ENCODE results near the gene ESRRG.

ESRRG gene

GRCh38 chr1:216722821-216723220 lies 408 bp downstream of the ESRRG start:
- Histone ChIP-seq H2AFZ (ENCODE audit: low read length) (no peak overlapping the region), H3K9ac (ENCODE audit: low read length) (no peak overlapping the region), H3K9me3 (ENCODE audit: low read length) (no peaks in the 10 kb centered on the region), H3K4me1 (ENCODE audit: insufficient read depth, low read length, severe bottlenecking) (no peaks in the 10 kb centered on the region), H3K4me3 (ENCODE audit: low read depth, low read length, poor library complexity, severe bottlenecking) (no peak overlapping the region), H3K27ac (ENCODE audit: low read depth, low read length, poor library complexity, severe bottlenecking) (no peak overlapping the region), H3K79me2 (ENCODE audit: insufficient read depth, low read length) (no peaks in the 10 kb centered on the region), H3K4me2 (ENCODE audit: low read length) (no peak overlapping the region), H3K27me3 (ENCODE audit: insufficient read depth, low read length) (no peaks in the 10 kb centered on the region), H4K20me1 (ENCODE audit: insufficient read depth, low read length) (no peaks in the 10 kb centered on the region), H3K36me3 (ENCODE audit: insufficient read depth, low read length) (no peaks in the 10 kb centered on the region), H3F3A (ENCODE audit: insufficient read depth, low read length) (no peaks in the 10 kb centered on the region), H3K9me2 (ENCODE audit: low read depth, low read length) (no peaks in the 10 kb centered on the region)
- TF ChIP-seq EZH2 (IDR thresholded peaks at IDR 0.05; ENCODE audit: borderline replicate concordance, low read length): no peak
- TF ChIP-seq CTCF (IDR thresholded peaks at IDR 0.05; ENCODE audit: low read length): no peak

GRCh38 chr1:216721863-216722262 lies 1.4 kb downstream of the ESRRG start:
- no peaks in the 10 kb centered on the region for H3K9me2 ChIP-seq (ENCODE audit: low read depth, low read length)
- TF ChIP-seq CTCF (IDR thresholded peaks at IDR 0.05; ENCODE audit: low read length) (no peak), EZH2 (IDR thresholded peaks at IDR 0.05; ENCODE audit: borderline replicate concordance, low read length) (no peak)
- H3K27ac ChIP-seq (ENCODE audit: low read depth, low read length, poor library complexity, severe bottlenecking): no peak overlapping the region

GRCh38 chr1:216721062-216721461 lies 2.2 kb downstream of the ESRRG start:
- Histone ChIP-seq H2AFZ (ENCODE audit: low read length) (no peak overlapping the region), H3K36me3 (ENCODE audit: insufficient read depth, low read length) (no peaks in the 10 kb centered on the region), H3K4me2 (ENCODE audit: low read length) (no peak overlapping the region), H3K27ac (ENCODE audit: low read depth, low read length, poor library complexity, severe bottlenecking) (no peak overlapping the region), H3K9ac (ENCODE audit: low read length) (no peak overlapping the region), H3K4me3 (ENCODE audit: low read depth, low read length, poor library complexity, severe bottlenecking) (no peak overlapping the region), H3K9me2 (ENCODE audit: low read depth, low read length) (no peaks in the 10 kb centered on the region), H4K20me1 (ENCODE audit: insufficient read depth, low read length) (no peaks in the 10 kb centered on the region), H3K27me3 (ENCODE audit: insufficient read depth, low read length) (no peaks in the 10 kb centered on the region), H3K9me3 (ENCODE audit: low read length) (no peaks in the 10 kb centered on the region), H3F3A (ENCODE audit: insufficient read depth, low read length) (no peaks in the 10 kb centered on the region), H3K4me1 (ENCODE audit: insufficient read depth, low read length, severe bottlenecking) (no peaks in the 10 kb centered on the region), H3K79me2 (ENCODE audit: insufficient read depth, low read length) (no peaks in the 10 kb centered on the region)
- no peak for TF ChIP-seq EZH2 (IDR thresholded peaks at IDR 0.05; ENCODE audit: borderline replicate concordance, low read length)
- TF ChIP-seq CTCF (IDR thresholded peaks at IDR 0.05; ENCODE audit: low read length): no peak

More at GRCh38 chr1:216721863-216722262, 1.4 kb downstream of the ESRRG start:
- Histone ChIP-seq H3K4me3 (ENCODE audit: low read depth, low read length, poor library complexity, severe bottlenecking) (no peak overlapping the region), H3F3A (ENCODE audit: insufficient read depth, low read length) (no peaks in the 10 kb centered on the region), H3K4me2 (ENCODE audit: low read length) (no peak overlapping the region), H4K20me1 (ENCODE audit: insufficient read depth, low read length) (no peaks in the 10 kb centered on the region), H3K27me3 (ENCODE audit: insufficient read depth, low read length) (no peaks in the 10 kb centered on the region), H3K36me3 (ENCODE audit: insufficient read depth, low read length) (no peaks in the 10 kb centered on the region), H3K9me3 (ENCODE audit: low read length) (no peaks in the 10 kb centered on the region), H2AFZ (ENCODE audit: low read length) (no peak overlapping the region), H3K79me2 (ENCODE audit: insufficient read depth, low read length) (no peaks in the 10 kb centered on the region), H3K9ac (ENCODE audit: low read length) (no peak overlapping the region), H3K4me1 (ENCODE audit: insufficient read depth, low read length, severe bottlenecking) (no peaks in the 10 kb centered on the region)

Data from OCI-LY1 (cell line).